ENCODE measurements around the gene VSTM1.

Gene VSTM1

GRCh38 chr19:54011507-54012211, 52.0 kb downstream of the VSTM1 start:
- DNase-seq (ENCODE audit: low read depth in 2 of 2) = no peak

- no peak for DNase-seq (ENCODE audit: low read depth in 2 of 2)
Observed at GRCh38 chr19:54010474-54010873, 53.2 kb downstream of the VSTM1 start.

GRCh38 chr19:54009440-54009839, 54.3 kb downstream of the VSTM1 start:
- no peak for DNase-seq (ENCODE audit: low read depth in 2 of 2)

- DNase-seq (ENCODE audit: low read depth in 2 of 2) = no peak
Observed at GRCh38 chr19:54002495-54003315, 61.0 kb downstream of the VSTM1 start.

- no peak for DNase-seq (ENCODE audit: low read depth in 2 of 2)
Observed at GRCh38 chr19:54001496-54001895, 62.2 kb downstream of the VSTM1 start.

- DNase-seq (ENCODE audit: low read depth in 2 of 2) = no peak
Observed at GRCh38 chr19:53999694-54000093, 64.0 kb downstream of the VSTM1 start.

GRCh38 chr19:53998223-53998622, 65.5 kb downstream of the VSTM1 start:
- no peak for DNase-seq (ENCODE audit: low read depth in 2 of 2)

- no peak for DNase-seq (ENCODE audit: low read depth in 2 of 2)
Observed at GRCh38 chr19:53994811-53995210, 68.9 kb downstream of the VSTM1 start.

- no peak for DNase-seq (ENCODE audit: low read depth in 2 of 2)
Observed at GRCh38 chr19:53993448-53993847, 70.2 kb downstream of the VSTM1 start.

GRCh38 chr19:53992815-53993214, 70.9 kb downstream of the VSTM1 start:
- DNase-seq (ENCODE audit: low read depth in 2 of 2) = no peak

GRCh38 chr19:53992211-53992610, 71.5 kb downstream of the VSTM1 start:
- DNase-seq (ENCODE audit: low read depth in 2 of 2) = no peak

GRCh38 chr19:53991224-53992113, 72.2 kb downstream of the VSTM1 start, which contains the start of gene CACNG6:
Gene CACNG6, plus strand, starts transcription at chr19:53991637. Its CDS starts 1,241 bp downstream, at chr19:53992878.
- no peak for DNase-seq (ENCODE audit: low read depth in 2 of 2)
